ENCODE data around the gene F12.

F12 gene

GRCh38 chr5:177438468-177438867 is 29.1 kb upstream of the F12 start:
- Histone ChIP-seq H3K36me3 (ENCODE audit: control insufficient read depth in 2 of 2, insufficient read depth in 2 of 2, low read length in 2 of 2) (peaks cover 42 to 57% of the 10 kb centered on the region in 2 donors), H3K9ac (ENCODE audit: low read depth in 1 of 2, low read length in 2 of 2) (no peak overlapping the region), H3K9me3 (ENCODE audit: control insufficient read depth in 2 of 2, low read length in 2 of 2) (no peaks in the 10 kb centered on the region), H3K27ac (ENCODE audit: low read depth in 2 of 2, low read length in 2 of 2) (no peak overlapping the region), H3K4me3 (ENCODE audit: low read length in 2 of 2) (no peak overlapping the region), H3K4me1 (ENCODE audit: control insufficient read depth in 2 of 2, insufficient read depth in 2 of 2, low read length in 2 of 2) (peaks cover 0 to 3% of the 10 kb centered on the region in 2 donors), H3K27me3 (ENCODE audit: control insufficient read depth in 2 of 2, insufficient read depth in 2 of 2, low read length in 2 of 2) (no peaks in the 10 kb centered on the region)

DNA sequence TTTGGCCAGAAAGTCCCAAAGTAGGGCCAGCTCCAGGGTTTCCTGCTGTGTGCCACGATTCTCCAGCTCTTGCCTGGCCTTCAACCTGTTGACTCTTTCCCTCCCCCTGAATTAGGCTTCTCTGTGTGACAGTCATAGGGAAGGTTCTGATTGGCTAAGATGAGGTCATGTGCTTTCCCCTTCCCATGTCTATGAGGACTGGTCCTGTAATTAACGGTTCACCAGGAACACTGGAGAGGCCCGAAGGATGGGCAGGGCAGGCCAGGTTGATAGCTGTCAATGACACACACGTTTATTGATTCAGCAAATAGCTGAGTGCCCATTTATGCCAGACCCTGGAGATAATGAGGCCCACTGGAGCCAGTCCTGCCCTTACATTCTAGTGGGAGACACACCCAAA is 28.3 kb upstream of the F12 start:
- no peaks in the 10 kb centered on the region for H3K9me3 ChIP-seq (ENCODE audit: control insufficient read depth in 2 of 2, low read length in 2 of 2)

GRCh38 chr5:177435847-177436536 is 26.6 kb upstream of the F12 start:
- Histone ChIP-seq H3K9ac (ENCODE audit: low read depth in 1 of 2, low read length in 2 of 2) (no peak overlapping the region), H3K4me1 (ENCODE audit: control insufficient read depth in 2 of 2, insufficient read depth in 2 of 2, low read length in 2 of 2) (peaks cover 3 to 23% of the 10 kb centered on the region in 2 donors), H3K9me3 (ENCODE audit: control insufficient read depth in 2 of 2, low read length in 2 of 2) (no peaks in the 10 kb centered on the region), H3K27me3 (ENCODE audit: control insufficient read depth in 2 of 2, insufficient read depth in 2 of 2, low read length in 2 of 2) (no peaks in the 10 kb centered on the region), H3K27ac (ENCODE audit: low read depth in 2 of 2, low read length in 2 of 2) (no peak overlapping the region), H3K36me3 (ENCODE audit: control insufficient read depth in 2 of 2, insufficient read depth in 2 of 2, low read length in 2 of 2) (peaks cover 54 to 66% of the 10 kb centered on the region in 2 donors), H3K4me3 (ENCODE audit: low read length in 2 of 2) (no peak overlapping the region)

More for the DNA sequence above, 28.3 kb upstream of the F12 start:
- H3K4me1 ChIP-seq (ENCODE audit: control insufficient read depth in 2 of 2, insufficient read depth in 2 of 2, low read length in 2 of 2) = peaks cover 0 to 9% of the 10 kb centered on the region in 2 donors
- no peak overlapping the region for H3K27ac ChIP-seq (ENCODE audit: low read depth in 2 of 2, low read length in 2 of 2)
- no peaks in the 10 kb centered on the region for H3K27me3 ChIP-seq (ENCODE audit: control insufficient read depth in 2 of 2, insufficient read depth in 2 of 2, low read length in 2 of 2)
- no peak overlapping the region for H3K9ac ChIP-seq (ENCODE audit: low read depth in 1 of 2, low read length in 2 of 2)
- H3K36me3 ChIP-seq (ENCODE audit: control insufficient read depth in 2 of 2, insufficient read depth in 2 of 2, low read length in 2 of 2) = peaks cover 49 to 64% of the 10 kb centered on the region in 2 donors
- no peak overlapping the region for H3K4me3 ChIP-seq (ENCODE audit: low read length in 2 of 2)

- Histone ChIP-seq H3K27ac (ENCODE audit: low read depth in 2 of 2, low read length in 2 of 2) (no peak overlapping the region), H3K9me3 (ENCODE audit: control insufficient read depth in 2 of 2, low read length in 2 of 2) (no peaks in the 10 kb centered on the region), H3K9ac (ENCODE audit: low read depth in 1 of 2, low read length in 2 of 2) (no peak overlapping the region), H3K36me3 (ENCODE audit: control insufficient read depth in 2 of 2, insufficient read depth in 2 of 2, low read length in 2 of 2) (peaks cover 50 to 70% of the 10 kb centered on the region in 2 donors), H3K4me1 (ENCODE audit: control insufficient read depth in 2 of 2, insufficient read depth in 2 of 2, low read length in 2 of 2) (peaks cover 7 to 30% of the 10 kb centered on the region in 2 donors), H3K4me3 (ENCODE audit: low read length in 2 of 2) (no peak overlapping the region), H3K27me3 (ENCODE audit: control insufficient read depth in 2 of 2, insufficient read depth in 2 of 2, low read length in 2 of 2) (no peaks in the 10 kb centered on the region)
These were observed 25.8 kb upstream of the F12 start for GRCh38 chr5:177434942-177435738.

- peaks cover 10 to 34% of the 10 kb centered on the region in 2 donors for H3K4me1 ChIP-seq (ENCODE audit: control insufficient read depth in 2 of 2, insufficient read depth in 2 of 2, low read length in 2 of 2)
- peaks cover 50 to 71% of the 10 kb centered on the region in 2 donors for H3K36me3 ChIP-seq (ENCODE audit: control insufficient read depth in 2 of 2, insufficient read depth in 2 of 2, low read length in 2 of 2)
- no peaks in the 10 kb centered on the region for H3K9me3 ChIP-seq (ENCODE audit: control insufficient read depth in 2 of 2, low read length in 2 of 2)
These were observed 25.1 kb upstream of the F12 start for GRCh38 chr5:177434437-177434836.

DNA sequence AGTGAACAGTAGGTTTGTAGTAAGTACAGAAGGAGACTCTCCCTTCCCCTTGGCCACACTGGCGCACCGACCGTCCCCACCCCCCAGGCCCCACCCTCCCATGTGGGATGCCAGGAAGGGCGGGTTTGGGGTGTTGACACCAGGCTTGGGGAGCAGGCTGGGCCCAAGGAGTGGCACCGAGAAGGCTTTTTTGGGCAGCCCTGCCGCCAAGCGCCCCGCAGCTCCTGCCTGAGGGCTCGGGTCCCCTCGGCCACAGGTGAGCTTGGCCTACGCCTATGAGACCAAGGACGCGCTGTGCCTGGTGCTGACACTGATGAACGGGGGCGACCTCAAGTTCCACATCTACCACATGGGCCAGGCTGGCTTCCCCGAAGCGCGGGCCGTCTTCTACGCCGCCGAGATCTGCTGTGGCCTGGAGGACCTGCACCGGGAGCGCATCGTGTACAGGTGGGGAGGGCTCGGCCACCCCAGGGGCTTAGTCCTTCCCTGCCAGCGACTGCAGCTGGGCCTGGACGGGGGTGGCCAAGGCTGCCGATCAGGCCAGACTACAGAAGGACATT is 24.4 kb upstream of the F12 start:
- Histone ChIP-seq H3K9ac (ENCODE audit: low read depth in 1 of 2, low read length in 2 of 2) (no peak overlapping the region), H3K4me1 (ENCODE audit: control insufficient read depth in 2 of 2, insufficient read depth in 2 of 2, low read length in 2 of 2) (peaks cover 13 to 37% of the 10 kb centered on the region in 2 donors), H3K27me3 (ENCODE audit: control insufficient read depth in 2 of 2, insufficient read depth in 2 of 2, low read length in 2 of 2) (no peaks in the 10 kb centered on the region), H3K9me3 (ENCODE audit: control insufficient read depth in 2 of 2, low read length in 2 of 2) (no peaks in the 10 kb centered on the region), H3K27ac (ENCODE audit: low read depth in 2 of 2, low read length in 2 of 2) (no peak overlapping the region), H3K36me3 (ENCODE audit: control insufficient read depth in 2 of 2, insufficient read depth in 2 of 2, low read length in 2 of 2) (peaks cover 50 to 71% of the 10 kb centered on the region in 2 donors), H3K4me3 (ENCODE audit: low read length in 2 of 2) (no peak overlapping the region)

More at GRCh38 chr5:177434437-177434836, 25.1 kb upstream of the F12 start:
- Histone ChIP-seq H3K4me3 (ENCODE audit: low read length in 2 of 2) (no peak overlapping the region), H3K9ac (ENCODE audit: low read depth in 1 of 2, low read length in 2 of 2) (no peak overlapping the region), H3K27ac (ENCODE audit: low read depth in 2 of 2, low read length in 2 of 2) (no peak overlapping the region), H3K27me3 (ENCODE audit: control insufficient read depth in 2 of 2, insufficient read depth in 2 of 2, low read length in 2 of 2) (no peaks in the 10 kb centered on the region)

DNA sequence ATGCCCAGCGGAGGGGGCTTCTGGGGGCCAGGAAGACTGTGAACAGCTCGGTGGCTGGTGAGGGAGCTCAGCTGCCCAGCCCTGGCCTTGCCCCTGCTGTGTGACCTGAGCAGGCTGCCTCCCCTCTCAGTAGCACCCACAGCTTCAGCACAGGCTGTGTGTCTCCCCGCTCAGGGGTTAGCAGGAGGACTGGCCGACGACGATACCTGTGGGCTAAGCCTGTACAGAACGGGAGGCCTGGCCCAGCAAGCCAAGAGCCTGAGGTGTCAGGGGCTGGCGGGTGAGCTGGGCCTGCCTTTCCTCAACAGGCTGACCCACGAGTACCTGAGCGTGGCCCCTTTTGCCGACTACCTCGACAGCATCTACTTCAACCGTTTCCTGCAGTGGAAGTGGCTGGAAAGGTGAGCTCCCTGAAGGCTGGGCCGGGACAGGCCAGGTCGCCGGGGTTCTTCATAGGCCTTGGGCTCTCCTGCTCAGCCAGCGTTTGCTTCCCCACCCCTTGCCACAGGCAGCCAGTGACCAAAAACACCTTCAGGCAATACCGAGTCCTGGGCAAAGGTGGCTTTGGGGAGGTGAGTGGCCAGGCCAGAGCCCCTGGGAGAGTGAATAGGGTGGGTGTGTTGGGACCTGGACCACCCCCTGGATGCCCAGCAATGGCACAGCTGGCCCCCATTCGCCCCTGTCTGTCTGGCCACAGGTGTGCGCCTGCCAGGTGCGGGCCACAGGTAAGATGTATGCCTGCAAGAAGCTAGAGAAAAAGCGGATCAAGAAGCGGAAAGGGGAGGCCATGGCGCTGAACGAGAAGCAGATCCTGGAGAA is 23.7 kb upstream of the F12 start:
- peaks cover 46 to 67% of the 10 kb centered on the region in 2 donors for H3K36me3 ChIP-seq (ENCODE audit: control insufficient read depth in 2 of 2, insufficient read depth in 2 of 2, low read length in 2 of 2)
- H3K4me1 ChIP-seq (ENCODE audit: control insufficient read depth in 2 of 2, insufficient read depth in 2 of 2, low read length in 2 of 2) = peaks cover 16 to 37% of the 10 kb centered on the region in 2 donors
- no peak overlapping the region for H3K9ac ChIP-seq (ENCODE audit: low read depth in 1 of 2, low read length in 2 of 2)
- peak overlapping the region in 1 of 2 donors; percentile 94 for H3K27ac ChIP-seq (ENCODE audit: low read depth in 2 of 2, low read length in 2 of 2)
- H3K9me3 ChIP-seq (ENCODE audit: control insufficient read depth in 2 of 2, low read length in 2 of 2) = no peaks in the 10 kb centered on the region
- H3K4me3 ChIP-seq (ENCODE audit: low read length in 2 of 2) = no peak overlapping the region
- H3K27me3 ChIP-seq (ENCODE audit: control insufficient read depth in 2 of 2, insufficient read depth in 2 of 2, low read length in 2 of 2) = no peaks in the 10 kb centered on the region

GRCh38 chr5:177432143-177432838 is 22.9 kb upstream of the F12 start:
- Histone ChIP-seq H3K9me3 (ENCODE audit: control insufficient read depth in 2 of 2, low read length in 2 of 2) (no peaks in the 10 kb centered on the region), H3K4me3 (ENCODE audit: low read length in 2 of 2) (peak overlapping the region; percentile 10 to 26), H3K36me3 (ENCODE audit: control insufficient read depth in 2 of 2, insufficient read depth in 2 of 2, low read length in 2 of 2) (peaks cover 41 to 61% of the 10 kb centered on the region in 2 donors), H3K27ac (ENCODE audit: low read depth in 2 of 2, low read length in 2 of 2) (peak overlapping the region; percentile 46 to 94), H3K9ac (ENCODE audit: low read depth in 1 of 2, low read length in 2 of 2) (peak overlapping the region in 1 of 2 donors; percentile 24), H3K4me1 (ENCODE audit: control insufficient read depth in 2 of 2, insufficient read depth in 2 of 2, low read length in 2 of 2) (peaks cover 24 to 44% of the 10 kb centered on the region in 2 donors), H3K27me3 (ENCODE audit: control insufficient read depth in 2 of 2, insufficient read depth in 2 of 2, low read length in 2 of 2) (no peaks in the 10 kb centered on the region)

Data from mucosa of rectum (tissue), 2 donors.